Right lobe of liver (tissue), 6 donors: ENCODE results near the gene SLC37A1. TPM values are rescaled to one million over a fixed set of nuclear protein-coding genes. Genes with fewer than 3 reads are reported as not detected.
A peak's percentile ranks its signal among the peaks of the same experiment; 100 is the strongest.

Experiments used
- ATAC-seq, 4 donors: fragments of 200-7000 bp; cut with Tn5 transposase; one replicate each; pipeline ENCODE4 v1.9.1; 2020; ENCODE audit warnings: mild to moderate bottlenecking in 4 of 4, moderate library complexity in 4 of 4
- DNase-seq, 3 donors: peaks; one replicate each; pipeline ENCODE4 v3.0.0-alpha.2; 2020
- H3K27ac ChIP-seq, 3 donors: fragments of 200-600 bp; one replicate each; pipeline ENCODE4 v1.8.0; 2022
- H3K27me3 ChIP-seq, 2 donors: fragments of 200-600 bp; one replicate each; pipeline ENCODE4 v1.8.0; 2022
- H3K36me3 ChIP-seq, 4 donors: fragments of 200-600 bp; sonication (generic) in 1 of 4; one replicate each; pipeline versions ENCODE4 v1.5.1 to v1.8.0; 2017 to 2022; ENCODE audit warnings: control low read depth in 1 of 4
- H3K4me1 ChIP-seq, 4 donors: fragments of 200-600 bp; sonication (generic) in 1 of 4; one replicate each; pipeline versions ENCODE4 v1.5.1 to v1.8.0; 2017 to 2022; ENCODE audit warnings: control low read depth in 1 of 4
- H3K4me3 ChIP-seq, 3 donors: fragments of 200-600 bp; one replicate each; pipeline ENCODE4 v1.8.0; 2022
- H3K9me3 ChIP-seq, 4 donors: fragments of 200-600 bp; sonication (generic) in 1 of 4; one replicate each; pipeline versions ENCODE4 v1.5.1 to v1.8.0; 2017 to 2022; ENCODE audit warnings: control low read depth in 1 of 4
- POLR2A ChIP-seq: fragments of 450-650 bp; IDR thresholded peaks from one replicate; pipeline ENCODE4 v1.6.1; 2017; ENCODE audit warnings: antibody characterized with exemption, mild to moderate bottlenecking
- WGBS: methylation state at CpG from one replicate; pipeline ENCODE4 v1.1.6; 2018; ENCODE audit warnings: low coverage, low lambda C conversion rate; ENCODE audit not compliant: insufficient coverage; ENCODE audit errors: missing lambda C conversion rate; 5-methylcytosine and 5-hydroxymethylcytosine counted together
- intact Hi-C, 2 donors: fragments of 100-400 bp; cut with DNase I; formaldehyde crosslinking; loops; one replicate each; pipeline versions ENCODE4 v1.11.2 to v1.14.1; 2022
- total RNA-seq, 6 experiments: library from RNA; depleted of rRNA in 2 of 6; stranded (reverse); fragments of >200 nt in 2 of 6; fragmentation: NEBNext Ultra II Directional in 3 of 6; extraction: Animal tissue kit (Norgen Biotek cat#: 25700) in 3 of 6; gene quantifications; one replicate each; pipeline versions ENCODE4 v1.1.0 to v1.2.4, GENCODE V29; 2016 to 2023
- TF ChIP-seq, protein P1 (sequence below), 4 donors: fragments of 200-600 bp in 3 of 4; fragments of 450-650 bp in 1 of 4; IDR thresholded peaks; one replicate each; pipeline versions ENCODE4 v1.5.1 to v1.8.0; 2016 to 2022; ENCODE audit warnings: antibody characterized with exemption in 4 of 4, mild to moderate bottlenecking in 2 of 4
- donor health status: DM: no; HTN: yes; CAD: no.
- donor health status: DM: no; HTN: no; CAD: no.
- donor health status: DM: no; HTN: no; CAD: no.
- donor health status: DM: no; HTN: yes; CAD: no.
- donor health status: DM: no; HTN: yes; CAD: no.

SLC37A1 gene
- total RNA-seq, 6 experiments from 2014 or later: 2.5 to 10.8 (median 6.2) TPM

DNA sequence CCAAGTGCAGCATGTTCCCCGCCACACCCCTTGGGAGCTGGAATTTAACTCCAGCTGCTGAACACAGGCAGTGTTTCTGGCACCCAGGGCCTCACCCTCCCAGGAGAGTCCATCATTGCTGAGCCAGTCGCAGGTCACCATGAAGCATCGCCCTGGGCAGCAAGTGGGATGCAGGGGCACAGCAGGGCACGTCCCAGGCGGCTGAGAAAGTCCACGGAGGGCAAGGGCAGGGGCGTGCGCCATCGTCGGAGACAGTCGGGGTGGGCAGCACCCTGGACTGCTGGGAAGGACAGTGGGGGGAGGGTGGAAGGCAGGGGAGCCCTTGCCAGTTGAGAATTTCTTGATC, 70.6 kb downstream of the SLC37A1 start:
- intact Hi-C loops: no loop called here
- 73% methylated on average over 3 of the region's 11 CpGs for WGBS
- peak in 1 of 3 donors; percentile 46 for DNase-seq
- Histone ChIP-seq H3K4me1 (no peaks in the 10 kb centered on the region), H3K27ac (no peak overlapping the region), H3K9me3 (no peaks in the 10 kb centered on the region), H3K36me3 (no peaks in the 10 kb centered on the region), H3K27me3 (no peaks in the 10 kb centered on the region), H3K4me3 (no peak overlapping the region)
- peak in 1 of 4 donors; percentile 8 for ATAC-seq
- TF ChIP-seq POLR2A: no peak
- TF ChIP-seq, protein P1, sequence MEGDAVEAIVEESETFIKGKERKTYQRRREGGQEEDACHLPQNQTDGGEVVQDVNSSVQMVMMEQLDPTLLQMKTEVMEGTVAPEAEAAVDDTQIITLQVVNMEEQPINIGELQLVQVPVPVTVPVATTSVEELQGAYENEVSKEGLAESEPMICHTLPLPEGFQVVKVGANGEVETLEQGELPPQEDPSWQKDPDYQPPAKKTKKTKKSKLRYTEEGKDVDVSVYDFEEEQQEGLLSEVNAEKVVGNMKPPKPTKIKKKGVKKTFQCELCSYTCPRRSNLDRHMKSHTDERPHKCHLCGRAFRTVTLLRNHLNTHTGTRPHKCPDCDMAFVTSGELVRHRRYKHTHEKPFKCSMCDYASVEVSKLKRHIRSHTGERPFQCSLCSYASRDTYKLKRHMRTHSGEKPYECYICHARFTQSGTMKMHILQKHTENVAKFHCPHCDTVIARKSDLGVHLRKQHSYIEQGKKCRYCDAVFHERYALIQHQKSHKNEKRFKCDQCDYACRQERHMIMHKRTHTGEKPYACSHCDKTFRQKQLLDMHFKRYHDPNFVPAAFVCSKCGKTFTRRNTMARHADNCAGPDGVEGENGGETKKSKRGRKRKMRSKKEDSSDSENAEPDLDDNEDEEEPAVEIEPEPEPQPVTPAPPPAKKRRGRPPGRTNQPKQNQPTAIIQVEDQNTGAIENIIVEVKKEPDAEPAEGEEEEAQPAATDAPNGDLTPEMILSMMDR (IDR thresholded peaks at IDR 0.05): no peak

DNA sequence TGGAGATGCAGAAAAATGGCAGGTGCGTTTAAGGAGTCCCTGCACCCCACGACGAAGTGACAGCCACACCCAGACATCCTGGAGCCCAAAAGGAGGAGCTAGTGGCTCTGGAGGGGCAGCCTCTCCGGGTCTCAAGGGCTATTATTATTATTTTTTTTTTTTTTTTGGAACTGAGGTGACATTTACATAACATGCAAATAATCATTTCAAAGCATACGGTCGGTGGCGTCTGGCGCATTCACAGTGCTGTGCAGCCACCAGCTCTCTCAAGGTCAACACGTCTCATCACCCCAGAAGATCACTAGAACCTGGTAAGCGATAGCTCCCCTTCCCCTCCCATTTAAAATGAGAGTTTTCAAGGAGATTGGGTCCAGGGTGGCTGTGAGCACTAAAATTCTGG, 72.2 kb downstream of the SLC37A1 start:
- no peaks in the 10 kb centered on the region for H3K27me3 ChIP-seq
- H3K4me3 ChIP-seq: no peak overlapping the region
- no peak for TF ChIP-seq POLR2A
- TF ChIP-seq, protein P1 (IDR thresholded peaks at IDR 0.05): no peak
- intact Hi-C loops: no loop called here
- WGBS: 56% methylated on average over 9 of the region's 10 CpGs
- no peak overlapping the region for H3K27ac ChIP-seq
- DNase-seq: no peak
- H3K9me3 ChIP-seq: no peaks in the 10 kb centered on the region
- H3K36me3 ChIP-seq: no peaks in the 10 kb centered on the region
- ATAC-seq: no peak
- no peaks in the 10 kb centered on the region for H3K4me1 ChIP-seq

DNA sequence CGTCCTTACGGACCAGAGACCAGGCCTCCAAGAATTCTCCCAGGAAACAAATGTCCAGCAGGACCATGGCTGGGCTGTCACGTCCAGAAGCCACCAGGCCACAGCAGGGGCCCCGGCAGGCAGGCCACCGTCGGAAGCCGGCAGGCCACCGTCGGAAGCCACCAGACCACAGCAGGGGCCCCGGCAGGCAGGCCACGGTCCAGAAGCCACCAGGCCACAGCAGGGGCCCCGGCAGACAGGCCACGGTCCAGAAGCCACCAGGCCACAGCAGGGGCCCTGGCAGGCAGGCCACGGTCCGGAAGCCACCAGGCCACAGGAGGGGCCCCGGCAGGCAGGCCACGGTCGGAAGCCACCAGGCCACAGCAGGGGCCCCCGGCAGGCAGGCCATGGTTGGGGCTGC, 72.8 kb downstream of the SLC37A1 start:
- intact Hi-C loops: no loop called here
- Histone ChIP-seq H3K27me3 (no peaks in the 10 kb centered on the region), H3K4me3 (no peak overlapping the region), H3K36me3 (no peaks in the 10 kb centered on the region), H3K4me1 (no peaks in the 10 kb centered on the region), H3K27ac (no peak overlapping the region), H3K9me3 (no peaks in the 10 kb centered on the region)
- DNase-seq: no peak
- ATAC-seq: no peak
- WGBS: 79% methylated on average over 5 of the region's 19 CpGs
- no peak for TF ChIP-seq POLR2A
- TF ChIP-seq, protein P1 (IDR thresholded peaks at IDR 0.05): no peak

DNA sequence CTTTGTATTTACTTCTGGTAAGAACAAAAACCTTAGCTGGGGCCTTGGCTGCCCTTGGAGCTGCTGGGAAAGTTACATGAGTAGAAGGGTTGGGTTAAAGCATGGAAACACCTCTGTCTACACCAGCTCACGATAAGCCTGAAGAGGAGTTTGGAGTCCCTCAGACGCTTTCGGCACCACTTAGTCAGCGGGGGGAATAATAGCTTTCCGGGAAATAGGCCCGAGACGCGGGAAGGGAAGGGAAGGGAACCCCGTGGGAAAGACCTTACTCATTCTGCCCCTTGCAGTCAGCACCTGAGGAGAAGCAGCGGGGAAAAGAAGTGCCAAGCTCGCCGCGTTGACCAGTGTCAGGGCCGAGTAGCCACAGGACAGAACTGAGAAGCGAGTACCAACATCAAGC, 73.4 kb downstream of the SLC37A1 start:
- 88% methylated on average over 5 of the region's 15 CpGs for WGBS
- ATAC-seq: no peak
- DNase-seq: no peak

More for the DNA sequence above, 73.4 kb downstream of the SLC37A1 start:
- H3K27me3 ChIP-seq: no peaks in the 10 kb centered on the region
- H3K9me3 ChIP-seq: no peaks in the 10 kb centered on the region
- intact Hi-C loops: no loop called here
- TF ChIP-seq, protein P1 (IDR thresholded peaks at IDR 0.05): no peak
- TF ChIP-seq POLR2A: no peak
- no peak overlapping the region for H3K27ac ChIP-seq
- H3K36me3 ChIP-seq: no peaks in the 10 kb centered on the region
- no peaks in the 10 kb centered on the region for H3K4me1 ChIP-seq
- H3K4me3 ChIP-seq: no peak overlapping the region
